Ectodermal cell (in vitro differentiated cells): ENCODE measurements around the gene FAM163A. TPM values are rescaled to one million over a fixed set of nuclear protein-coding genes. Genes with fewer than 3 reads are reported as not detected.
"Not testable (repeated sequence)": the region's sequence is repeated elsewhere in the genome, so short reads cannot be mapped to it uniquely, and the experiment has no call there.

Experiments used
- H3K27ac ChIP-seq: 2 replicates; pipeline ENCODE4 v1.7.0; 2013; ENCODE audit warnings: mild to moderate bottlenecking, low read depth, low read length; ENCODE audit not compliant: insufficient read depth, poor library complexity, severe bottlenecking
- H3K27me3 ChIP-seq: 2 replicates; pipeline ENCODE4 v1.7.0; 2013; ENCODE audit warnings: mild to moderate bottlenecking, low read length; ENCODE audit not compliant: insufficient read depth, control insufficient read depth, poor library complexity, severe bottlenecking
- H3K36me3 ChIP-seq: one replicate; pipeline ENCODE4 v1.7.0; 2013; ENCODE audit warnings: low read length; ENCODE audit not compliant: control insufficient read depth, insufficient read depth
- H3K4me1 ChIP-seq: one replicate; pipeline ENCODE4 v1.7.0; 2013; ENCODE audit warnings: low read length; ENCODE audit not compliant: control insufficient read depth, insufficient read depth
- H3K4me3 ChIP-seq: 2 replicates; pipeline ENCODE4 v1.7.0; 2013; ENCODE audit warnings: low read depth, low read length, control low read depth; ENCODE audit not compliant: insufficient read depth
- H3K9me3 ChIP-seq: 2 replicates; pipeline ENCODE4 v1.7.0; 2013; ENCODE audit warnings: mild to moderate bottlenecking, low read length, moderate library complexity; ENCODE audit not compliant: control insufficient read depth
- WGBS, 2 experiments: methylation state at CpG; one replicate each; pipeline ENCODE4 v1.1.7; 2013; ENCODE audit warnings: missing lambda C conversion rate in 2 of 2; 5-methylcytosine and 5-hydroxymethylcytosine counted together
- polyA plus RNA-seq, 4 experiments: library from polyadenylated mRNA; stranded (reverse); fragments of 50-300 nt; gene quantifications; one replicate each; pipeline ENCODE4 v1.2.3, GENCODE V29; 2013

The FAM163A gene
- polyA plus RNA-seq (2013, experiment 1 of 4) = not detected
- 0.18 TPM for polyA plus RNA-seq (2013, experiment 2 of 4)
- not detected for polyA plus RNA-seq (2013, experiment 3 of 4)
- polyA plus RNA-seq (2013, experiment 4 of 4) = not detected

- H3K4me3 ChIP-seq = peak within 1 kb of the TSS; percentile 44
- no peaks in the 10 kb centered on the region for H3K4me1 ChIP-seq
- 1 to 2% methylated on average over 92 of the region's 92 CpGs for WGBS, 2 experiments
- no peaks in the 10 kb centered on the region for H3K9me3 ChIP-seq
- peaks cover 84% of the 10 kb centered on the region for H3K27me3 ChIP-seq
- H3K36me3 ChIP-seq = no peaks in the 10 kb centered on the region
- no peak within 1 kb of the TSS for H3K27ac ChIP-seq
These were observed at the start of gene FAM163A for GRCh38 chr1:179742717-179743678. FAM163A (plus strand) TSS chr1:179743291; CDS start chr1:179813098, 69,807 bp downstream.

- H3K9me3 ChIP-seq, H3K27ac ChIP-seq, H3K36me3 ChIP-seq, H3K4me3 ChIP-seq, H3K4me1 ChIP-seq, H3K27me3 ChIP-seq: not testable (repeated sequence)
- WGBS, 2 experiments = 68 to 74% methylated on average over 6 of the region's 6 CpGs
These were observed 48.6 kb upstream of the FAM163A start for GRCh38 chr1:179694530-179694929.

- WGBS, 2 experiments = 88 to 95% methylated on average over 5 of the region's 5 CpGs
These were observed 40.0 kb upstream of the FAM163A start for GRCh38 chr1:179702946-179703539.

GRCh38 chr1:179706339-179706941 lies 36.7 kb upstream of the FAM163A start:
- no peak overlapping the region for H3K4me3 ChIP-seq
- H3K9me3 ChIP-seq = no peaks in the 10 kb centered on the region
- H3K36me3 ChIP-seq = no peaks in the 10 kb centered on the region
- no peak overlapping the region for H3K27ac ChIP-seq
- WGBS, 2 experiments = 3 to 12% methylated on average over 2 to 3 of the region's 3 CpGs
- H3K4me1 ChIP-seq = no peaks in the 10 kb centered on the region
- no peaks in the 10 kb centered on the region for H3K27me3 ChIP-seq

More at GRCh38 chr1:179702946-179703539, 40.0 kb upstream of the FAM163A start:
- Histone ChIP-seq H3K36me3 (no peaks in the 10 kb centered on the region), H3K27me3 (no peaks in the 10 kb centered on the region), H3K4me1 (no peaks in the 10 kb centered on the region), H3K9me3 (no peaks in the 10 kb centered on the region), H3K27ac (no peak overlapping the region), H3K4me3 (no peak overlapping the region)

GRCh38 chr1:179707406-179707805 lies 35.7 kb upstream of the FAM163A start:
- Histone ChIP-seq H3K27me3 (no peaks in the 10 kb centered on the region), H3K27ac (no peak overlapping the region), H3K36me3 (no peaks in the 10 kb centered on the region), H3K4me3 (no peak overlapping the region), H3K4me1 (no peaks in the 10 kb centered on the region), H3K9me3 (no peaks in the 10 kb centered on the region)
- WGBS, 2 experiments = 80 to 91% methylated on average over 2 of the region's 2 CpGs

- H3K4me1 ChIP-seq = no peaks in the 10 kb centered on the region
- no peaks in the 10 kb centered on the region for H3K9me3 ChIP-seq
- H3K27ac ChIP-seq = no peak overlapping the region
- no peaks in the 10 kb centered on the region for H3K36me3 ChIP-seq
- no peaks in the 10 kb centered on the region for H3K27me3 ChIP-seq
- no peak overlapping the region for H3K4me3 ChIP-seq
- 80 to 81% methylated on average over 6 of the region's 6 CpGs for WGBS, 2 experiments
These were observed 34.5 kb upstream of the FAM163A start for GRCh38 chr1:179708434-179709195.

GRCh38 chr1:179709841-179710329 lies 33.2 kb upstream of the FAM163A start:
- H3K36me3 ChIP-seq = no peaks in the 10 kb centered on the region
- WGBS, 2 experiments = 96 to 98% methylated on average over 4 to 5 of the region's 5 CpGs
- no peaks in the 10 kb centered on the region for H3K27me3 ChIP-seq
- H3K4me1 ChIP-seq = no peaks in the 10 kb centered on the region
- H3K27ac ChIP-seq = no peak overlapping the region
- H3K9me3 ChIP-seq = no peaks in the 10 kb centered on the region
- no peak overlapping the region for H3K4me3 ChIP-seq

GRCh38 chr1:179714159-179714558 lies 28.9 kb upstream of the FAM163A start:
- Histone ChIP-seq H3K27ac (no peak overlapping the region), H3K27me3 (no peaks in the 10 kb centered on the region), H3K4me1 (no peaks in the 10 kb centered on the region), H3K36me3 (no peaks in the 10 kb centered on the region), H3K4me3 (no peak overlapping the region), H3K9me3 (peaks cover 2% of the 10 kb centered on the region)
- 81 to 95% methylated on average over 1 of the region's 1 CpG for WGBS, 2 experiments

GRCh38 chr1:179714623-179715022 lies 28.5 kb upstream of the FAM163A start:
- H3K9me3 ChIP-seq = peaks cover 2% of the 10 kb centered on the region
- H3K4me3 ChIP-seq = no peak overlapping the region
- no peaks in the 10 kb centered on the region for H3K36me3 ChIP-seq
- H3K4me1 ChIP-seq = no peaks in the 10 kb centered on the region
- no peaks in the 10 kb centered on the region for H3K27me3 ChIP-seq
- H3K27ac ChIP-seq = no peak overlapping the region
